ENCODE measurements around the gene PDSS2. TPM values are rescaled to one million over a fixed set of nuclear protein-coding genes. Genes with fewer than 3 reads are reported as not detected.

PDSS2 gene
- total RNA-seq, 1 donor from 2014 or later, result 14.9 TPM

DNA sequence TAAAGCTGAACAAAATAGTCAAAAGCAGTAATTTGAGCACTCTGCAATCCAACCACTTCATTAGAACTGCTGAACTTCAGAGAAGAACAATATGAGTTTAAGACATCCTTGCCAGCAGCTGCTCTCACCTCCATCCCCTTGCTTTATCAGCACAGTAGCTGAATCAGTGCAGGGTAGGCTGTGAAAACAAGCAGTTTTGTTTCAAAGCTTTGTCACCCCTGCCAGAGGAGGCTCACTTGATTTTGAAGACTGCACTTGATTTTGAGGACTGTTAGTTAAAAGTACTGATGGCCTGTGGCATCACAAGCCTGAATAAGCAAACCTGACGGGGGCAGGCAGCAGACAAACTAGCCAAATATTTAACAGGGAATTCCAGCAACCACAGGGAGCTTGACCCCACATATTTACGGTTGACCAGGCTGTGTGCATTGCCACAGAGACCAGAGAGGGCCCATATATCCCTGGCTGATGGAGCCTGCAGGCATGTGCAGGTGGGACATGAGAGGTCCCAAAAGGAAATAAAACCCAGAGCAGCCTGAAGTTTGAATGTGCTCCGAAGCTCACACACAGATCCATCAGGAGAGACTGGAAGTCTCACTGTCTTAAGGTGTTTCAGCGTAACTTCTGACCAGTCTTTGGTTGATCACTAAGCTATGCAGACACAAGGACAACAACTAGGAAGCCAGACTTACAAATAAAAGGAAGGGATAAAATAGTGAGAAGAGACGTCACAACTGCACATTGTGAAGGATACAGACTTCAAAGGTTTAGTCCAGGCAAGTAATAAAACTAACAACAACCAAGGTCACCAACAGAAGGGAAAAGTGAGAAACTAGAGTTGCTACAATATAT is 97.4 kb downstream of the PDSS2 start:
- DNase-seq (ENCODE audit: low read depth, low spot score), result no peak
- H3K36me3 Mint-ChIP-seq (ENCODE audit: low read depth), result peaks cover 18% of the 10 kb centered on the region
- peaks cover 8% of the 10 kb centered on the region for H3K9me3 Mint-ChIP-seq
- TF ChIP-seq, protein P1, sequence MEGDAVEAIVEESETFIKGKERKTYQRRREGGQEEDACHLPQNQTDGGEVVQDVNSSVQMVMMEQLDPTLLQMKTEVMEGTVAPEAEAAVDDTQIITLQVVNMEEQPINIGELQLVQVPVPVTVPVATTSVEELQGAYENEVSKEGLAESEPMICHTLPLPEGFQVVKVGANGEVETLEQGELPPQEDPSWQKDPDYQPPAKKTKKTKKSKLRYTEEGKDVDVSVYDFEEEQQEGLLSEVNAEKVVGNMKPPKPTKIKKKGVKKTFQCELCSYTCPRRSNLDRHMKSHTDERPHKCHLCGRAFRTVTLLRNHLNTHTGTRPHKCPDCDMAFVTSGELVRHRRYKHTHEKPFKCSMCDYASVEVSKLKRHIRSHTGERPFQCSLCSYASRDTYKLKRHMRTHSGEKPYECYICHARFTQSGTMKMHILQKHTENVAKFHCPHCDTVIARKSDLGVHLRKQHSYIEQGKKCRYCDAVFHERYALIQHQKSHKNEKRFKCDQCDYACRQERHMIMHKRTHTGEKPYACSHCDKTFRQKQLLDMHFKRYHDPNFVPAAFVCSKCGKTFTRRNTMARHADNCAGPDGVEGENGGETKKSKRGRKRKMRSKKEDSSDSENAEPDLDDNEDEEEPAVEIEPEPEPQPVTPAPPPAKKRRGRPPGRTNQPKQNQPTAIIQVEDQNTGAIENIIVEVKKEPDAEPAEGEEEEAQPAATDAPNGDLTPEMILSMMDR (conservative IDR thresholded peaks at IDR 0.05), result no peak
- H3K4me3 Mint-ChIP-seq, result no peak overlapping the region
- no peak overlapping the region for H3K27ac Mint-ChIP-seq (ENCODE audit: unreplicated experiment)
- no peaks in the 10 kb centered on the region for H3K27me3 Mint-ChIP-seq (ENCODE audit: low read depth)
- H3K4me1 Mint-ChIP-seq, result peaks cover 17% of the 10 kb centered on the region

DNA sequence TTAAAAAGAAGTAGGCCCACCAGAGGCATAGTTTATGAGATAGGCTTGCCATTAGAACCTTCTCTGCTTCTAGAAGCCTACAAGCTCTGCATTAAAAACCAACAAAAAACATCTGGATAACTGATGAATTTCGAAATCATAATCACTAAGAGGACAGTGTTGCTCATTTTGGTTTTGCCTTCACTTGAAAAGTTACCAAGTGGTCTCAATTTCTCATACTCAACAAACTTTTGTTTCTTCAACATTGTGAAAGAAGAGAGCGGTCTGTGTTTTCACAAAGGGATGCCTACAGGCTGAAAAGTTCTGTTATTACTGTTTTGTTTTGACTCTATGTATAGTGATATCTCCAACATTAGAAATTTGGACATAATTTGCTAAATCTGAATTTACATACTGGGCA is 98.9 kb downstream of the PDSS2 start:
- H3K27ac Mint-ChIP-seq (ENCODE audit: unreplicated experiment), result no peak overlapping the region
- H3K36me3 Mint-ChIP-seq (ENCODE audit: low read depth), result peaks cover 18% of the 10 kb centered on the region

DNA sequence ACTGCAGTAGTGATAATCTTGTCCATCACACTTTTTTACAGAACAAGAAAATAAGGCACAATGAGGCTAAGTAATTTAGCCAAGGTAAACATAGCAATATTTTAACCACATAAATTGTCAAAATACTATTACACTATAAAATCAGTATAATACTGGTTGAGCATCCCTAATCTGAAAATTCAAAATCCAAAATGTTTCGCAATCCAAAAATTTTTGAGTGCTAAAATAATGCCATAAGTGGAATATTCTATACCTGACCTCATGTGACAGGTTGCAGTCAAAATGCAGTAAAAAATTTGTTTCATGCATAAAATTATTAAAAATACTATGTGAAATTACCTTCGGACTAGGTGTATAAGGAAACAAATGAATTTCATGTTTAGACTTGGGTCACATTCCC is 101.5 kb downstream of the PDSS2 start:
- DNase-seq (ENCODE audit: low read depth, low spot score), result no peak
- TF ChIP-seq, protein P1 (conservative IDR thresholded peaks at IDR 0.05), result no peak
- no peaks in the 10 kb centered on the region for H3K27me3 Mint-ChIP-seq (ENCODE audit: low read depth)
- no peak overlapping the region for H3K27ac Mint-ChIP-seq (ENCODE audit: unreplicated experiment)
- H3K9me3 Mint-ChIP-seq, result peaks cover 3% of the 10 kb centered on the region
- H3K4me3 Mint-ChIP-seq, result no peak overlapping the region
- peaks cover 11% of the 10 kb centered on the region for H3K4me1 Mint-ChIP-seq
- peaks cover 8% of the 10 kb centered on the region for H3K36me3 Mint-ChIP-seq (ENCODE audit: low read depth)

More for the DNA sequence above, 98.9 kb downstream of the PDSS2 start:
- TF ChIP-seq, protein P1 (conservative IDR thresholded peaks at IDR 0.05), result no peak
- DNase-seq (ENCODE audit: low read depth, low spot score), result no peak
- H3K9me3 Mint-ChIP-seq, result peaks cover 8% of the 10 kb centered on the region
- H3K27me3 Mint-ChIP-seq (ENCODE audit: low read depth), result no peaks in the 10 kb centered on the region
- H3K4me3 Mint-ChIP-seq, result no peak overlapping the region
- H3K4me1 Mint-ChIP-seq, result peaks cover 16% of the 10 kb centered on the region

DNA sequence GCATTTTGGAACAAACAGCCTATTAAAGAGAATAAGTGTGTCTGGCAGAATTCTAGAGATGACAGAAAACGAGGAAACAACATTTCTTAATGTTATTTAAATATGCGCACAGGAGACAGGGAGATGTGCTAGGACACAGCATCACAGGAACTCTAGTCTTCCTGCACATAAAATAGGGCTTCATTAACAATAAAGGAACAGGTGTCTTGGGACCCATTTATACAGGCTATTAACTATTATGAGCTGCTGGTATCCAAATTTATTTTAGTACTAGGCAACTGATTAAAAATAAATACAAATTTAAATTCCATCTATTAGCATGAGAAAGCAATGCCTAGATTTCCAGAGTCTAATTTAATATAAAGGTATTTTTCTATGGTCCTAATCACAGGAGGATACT is 102.3 kb downstream of the PDSS2 start:
- no peak overlapping the region for H3K4me3 Mint-ChIP-seq
- H3K27me3 Mint-ChIP-seq (ENCODE audit: low read depth), result no peaks in the 10 kb centered on the region
- H3K27ac Mint-ChIP-seq (ENCODE audit: unreplicated experiment), result peak overlapping the region; percentile 12
- DNase-seq (ENCODE audit: low read depth, low spot score), result no peak
- H3K4me1 Mint-ChIP-seq, result peaks cover 8% of the 10 kb centered on the region
- H3K9me3 Mint-ChIP-seq, result no peaks in the 10 kb centered on the region
- TF ChIP-seq, protein P1 (conservative IDR thresholded peaks at IDR 0.05), result no peak
- H3K36me3 Mint-ChIP-seq (ENCODE audit: low read depth), result peaks cover 3% of the 10 kb centered on the region

DNA sequence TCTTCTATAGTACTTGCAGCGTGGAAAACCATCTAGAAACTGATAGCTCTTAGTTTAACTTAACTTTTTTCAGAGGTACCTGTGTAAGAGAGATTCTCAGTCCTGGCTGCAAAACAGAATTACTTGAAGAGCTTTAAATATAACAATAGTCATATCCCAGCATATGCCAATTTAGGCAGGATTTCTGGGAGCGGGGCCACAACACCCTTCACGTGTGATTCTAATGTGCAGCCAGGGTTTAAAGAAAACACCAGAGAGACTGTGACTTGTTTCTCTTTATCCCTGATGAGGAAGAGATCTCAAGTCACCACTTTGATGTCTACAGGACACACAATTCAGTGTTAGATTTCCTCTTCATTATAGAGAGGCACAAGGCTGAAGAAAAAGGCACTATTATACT is 103.7 kb downstream of the PDSS2 start:
- no peak overlapping the region for H3K27ac Mint-ChIP-seq (ENCODE audit: unreplicated experiment)
- TF ChIP-seq, protein P1 (conservative IDR thresholded peaks at IDR 0.05), result no peak
- DNase-seq (ENCODE audit: low read depth, low spot score), result no peak
- no peak overlapping the region for H3K4me3 Mint-ChIP-seq
- no peaks in the 10 kb centered on the region for H3K36me3 Mint-ChIP-seq (ENCODE audit: low read depth)
- no peaks in the 10 kb centered on the region for H3K9me3 Mint-ChIP-seq
- no peaks in the 10 kb centered on the region for H3K27me3 Mint-ChIP-seq (ENCODE audit: low read depth)
- no peaks in the 10 kb centered on the region for H3K4me1 Mint-ChIP-seq

Data from neural crest cell (in vitro differentiated cells).